ENCODE results near the gene KDM8. TPM values are rescaled to one million over a fixed set of nuclear protein-coding genes. Genes with fewer than 3 reads are reported as not detected.

Gene KDM8
- total RNA-seq, 1 experiment from 2014 or later = 5.0 TPM

DNA sequence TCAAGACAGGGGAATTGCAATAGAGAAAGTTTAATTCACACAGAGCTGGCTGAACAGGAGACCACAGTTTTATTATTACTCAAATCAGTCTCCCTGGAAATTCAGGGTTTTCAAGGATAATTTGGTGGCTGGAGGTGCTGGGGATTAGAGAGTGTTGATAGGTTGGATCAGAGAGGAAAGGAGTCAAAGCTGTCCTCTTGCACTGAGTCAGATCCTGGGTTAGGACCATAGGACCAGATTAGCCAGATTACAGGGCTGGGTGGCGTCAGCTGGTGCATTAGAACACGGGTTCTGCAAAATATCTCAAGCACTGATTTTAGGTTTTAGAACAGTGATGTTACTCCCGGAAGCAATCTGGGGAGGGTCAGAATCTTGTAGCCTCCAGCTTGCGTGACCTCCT is 67.0 kb downstream of the KDM8 start:
- Histone ChIP-seq H3F3A (ENCODE audit: low read length, unreplicated experiment) (no peaks in the 10 kb centered on the region), H3K4me1 (ENCODE audit: insufficient read depth, low read length) (peaks cover 20% of the 10 kb centered on the region), H3K9me3 (ENCODE audit: low read length) (no peaks in the 10 kb centered on the region), H3K36me3 (ENCODE audit: low read depth, low read length) (no peaks in the 10 kb centered on the region), H3K4me2 (ENCODE audit: low read length) (no peak overlapping the region), H3K9ac (ENCODE audit: low read length) (no peak overlapping the region), H3K27ac (ENCODE audit: low read length) (no peak overlapping the region), H3K4me3 (ENCODE audit: low read length) (no peak overlapping the region), H3K79me2 (ENCODE audit: low read length) (peaks cover 20% of the 10 kb centered on the region), H3K9me2 (replicated peaks; ENCODE audit: low read length) (no peaks in the 10 kb centered on the region), H3K27me3 (ENCODE audit: low read length) (no peaks in the 10 kb centered on the region), H2AFZ (ENCODE audit: low read length) (no peak overlapping the region), H4K20me1 (ENCODE audit: low read length) (no peaks in the 10 kb centered on the region)
- no peak for DNase-seq
- POLR2A ChIA-PET (ENCODE audit: unreplicated experiment) = no interaction called here
- CTCF ChIA-PET = no interaction called here
- TF ChIP-seq EZH2 (IDR thresholded peaks at IDR 0.05; ENCODE audit: low read length, unreplicated experiment) (no peak), EZH2phosphoT487 (IDR thresholded peaks at IDR 0.05; ENCODE audit: borderline replicate concordance, low read length) (no peak)
- TF ChIP-seq, protein P1, sequence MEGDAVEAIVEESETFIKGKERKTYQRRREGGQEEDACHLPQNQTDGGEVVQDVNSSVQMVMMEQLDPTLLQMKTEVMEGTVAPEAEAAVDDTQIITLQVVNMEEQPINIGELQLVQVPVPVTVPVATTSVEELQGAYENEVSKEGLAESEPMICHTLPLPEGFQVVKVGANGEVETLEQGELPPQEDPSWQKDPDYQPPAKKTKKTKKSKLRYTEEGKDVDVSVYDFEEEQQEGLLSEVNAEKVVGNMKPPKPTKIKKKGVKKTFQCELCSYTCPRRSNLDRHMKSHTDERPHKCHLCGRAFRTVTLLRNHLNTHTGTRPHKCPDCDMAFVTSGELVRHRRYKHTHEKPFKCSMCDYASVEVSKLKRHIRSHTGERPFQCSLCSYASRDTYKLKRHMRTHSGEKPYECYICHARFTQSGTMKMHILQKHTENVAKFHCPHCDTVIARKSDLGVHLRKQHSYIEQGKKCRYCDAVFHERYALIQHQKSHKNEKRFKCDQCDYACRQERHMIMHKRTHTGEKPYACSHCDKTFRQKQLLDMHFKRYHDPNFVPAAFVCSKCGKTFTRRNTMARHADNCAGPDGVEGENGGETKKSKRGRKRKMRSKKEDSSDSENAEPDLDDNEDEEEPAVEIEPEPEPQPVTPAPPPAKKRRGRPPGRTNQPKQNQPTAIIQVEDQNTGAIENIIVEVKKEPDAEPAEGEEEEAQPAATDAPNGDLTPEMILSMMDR (conservative IDR thresholded peaks at IDR 0.05; ENCODE audit: low read depth, low read length) = no peak
- no peak for ATAC-seq
- BruUV-seq (replicated peaks) = no TSS peak
- intact Hi-C loops (cut with micrococcal nuclease) = no loop called here

Other genes starting within 250 kb of the KDM8 start
- gene C16orf82, start 136.6 kb upstream of the KDM8 start, total RNA-seq (2014; rRNA removed) = not detected in 2 replicates
- gene NSMCE1, start 65.2 kb downstream of the KDM8 start, total RNA-seq (2014; rRNA removed) = 25.9 and 32.5 TPM in 2 replicates
- gene IL4R, start 110.4 kb downstream of the KDM8 start, total RNA-seq (2014; rRNA removed) = 25.1 and 32.1 TPM in 2 replicates
- gene IL21R, start 198.6 kb downstream of the KDM8 start, total RNA-seq (2014; rRNA removed) = 0.55 TPM in 1 of 2 replicates, not detected in the other